Vagina (tissue), 2 donors: ENCODE measurements around the gene CCRL2.

Source experiments
- CTCF ChIP-seq, 3 experiments: fragments of 450-650 bp in 2 of 3; fragments of 200-600 bp in 1 of 3; sonication (generic) in 1 of 3; IDR thresholded peaks; one replicate each; pipeline ENCODE4 v1.5.1; 2017 to 2019; ENCODE audit warnings: antibody characterized with exemption in 3 of 3, mild to moderate bottlenecking in 2 of 3, moderate library complexity in 2 of 3
- POLR2A ChIP-seq, 2 donors: fragments of 450-650 bp; IDR thresholded peaks; one replicate each; pipeline ENCODE4 v1.6.1; 2017; ENCODE audit warnings: antibody characterized with exemption in 2 of 2, mild to moderate bottlenecking in 2 of 2, moderate library complexity in 2 of 2
- POLR2AphosphoS5 ChIP-seq, 2 donors: sonication (generic); formaldehyde crosslinking; IDR thresholded peaks; one replicate each; pipeline ENCODE4 v1.9.0; 2017; ENCODE audit warnings: antibody characterized with exemption in 2 of 2, mild to moderate bottlenecking in 2 of 2, low read depth in 1 of 2; ENCODE audit not compliant: insufficient read depth in 1 of 2

GRCh38 chr3:46448721-46449120, 41.7 kb downstream of the CCRL2 start:
- no peak for TF ChIP-seq CTCF (IDR thresholded peaks at IDR 0.05)
- no peak for TF ChIP-seq POLR2A (IDR thresholded peaks at IDR 0.05)
- no peak for TF ChIP-seq POLR2AphosphoS5 (IDR thresholded peaks at IDR 0.05; ENCODE audit: insufficient read depth in 1 of 2, low read depth in 1 of 2)
